HCT116 (cell line): Measurements from ENCODE around the gene ENOX1.

ENCODE experiments used
- EZH2phosphoT487 ChIP-seq: fragments of 200-600 bp; IDR thresholded peaks from 2 replicates; pipeline ENCODE4 v1.6.1; 2018; ENCODE audit warnings: antibody characterized with exemption, borderline replicate concordance
- JUND ChIP-seq: IDR thresholded peaks from 2 replicates; pipeline ENCODE4 v1.6.1; 2012
- SP1 ChIP-seq: IDR thresholded peaks from 2 replicates; pipeline ENCODE4 v1.6.1; 2012; ENCODE audit warnings: low read depth
- TF ChIP-seq, protein P1 (sequence below), 3 experiments: fragments of 200-600 bp in 1 of 3; sonication (generic) in 1 of 3; IDR thresholded peaks in 2 of 3; conservative IDR thresholded peaks in 1 of 3; 2 replicates each; pipeline ENCODE4 v1.5.1; 2012 to 2017; ENCODE audit warnings: low read depth in 2 of 3, low read length in 2 of 3, antibody characterized with exemption in 1 of 3, borderline replicate concordance in 1 of 3, control low read depth in 1 of 3, mild to moderate bottlenecking in 1 of 3, mixed read lengths in 1 of 3, mixed run types in 1 of 3, moderate library complexity in 1 of 3; ENCODE audit not compliant: insufficient read depth in 1 of 3

GRCh38 chr13:43522788-43523187 lies 264.0 kb downstream of the ENOX1 start:
- TF ChIP-seq JUND (no peak), EZH2phosphoT487 (no peak), SP1 (no peak)
- TF ChIP-seq, protein P1, sequence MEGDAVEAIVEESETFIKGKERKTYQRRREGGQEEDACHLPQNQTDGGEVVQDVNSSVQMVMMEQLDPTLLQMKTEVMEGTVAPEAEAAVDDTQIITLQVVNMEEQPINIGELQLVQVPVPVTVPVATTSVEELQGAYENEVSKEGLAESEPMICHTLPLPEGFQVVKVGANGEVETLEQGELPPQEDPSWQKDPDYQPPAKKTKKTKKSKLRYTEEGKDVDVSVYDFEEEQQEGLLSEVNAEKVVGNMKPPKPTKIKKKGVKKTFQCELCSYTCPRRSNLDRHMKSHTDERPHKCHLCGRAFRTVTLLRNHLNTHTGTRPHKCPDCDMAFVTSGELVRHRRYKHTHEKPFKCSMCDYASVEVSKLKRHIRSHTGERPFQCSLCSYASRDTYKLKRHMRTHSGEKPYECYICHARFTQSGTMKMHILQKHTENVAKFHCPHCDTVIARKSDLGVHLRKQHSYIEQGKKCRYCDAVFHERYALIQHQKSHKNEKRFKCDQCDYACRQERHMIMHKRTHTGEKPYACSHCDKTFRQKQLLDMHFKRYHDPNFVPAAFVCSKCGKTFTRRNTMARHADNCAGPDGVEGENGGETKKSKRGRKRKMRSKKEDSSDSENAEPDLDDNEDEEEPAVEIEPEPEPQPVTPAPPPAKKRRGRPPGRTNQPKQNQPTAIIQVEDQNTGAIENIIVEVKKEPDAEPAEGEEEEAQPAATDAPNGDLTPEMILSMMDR (IDR thresholded peaks at IDR 0.05 in 2 of 3, conservative IDR thresholded peaks at IDR 0.05 in 1 of 3; ENCODE audit: borderline replicate concordance in 1 of 3, insufficient read depth in 1 of 3, low read depth in 2 of 3, low read length in 2 of 3): no peak
